Loucy (cell line): ENCODE results near the gene CACNG5.

ENCODE experiments used
- H2AFZ ChIP-seq: fragments of 200-600 bp; sonication (generic); 2 replicates; pipeline ENCODE4 v1.6.0; 2016; ENCODE audit warnings: antibody characterized with exemption, mild to moderate bottlenecking, low read length, moderate library complexity
- H3F3A ChIP-seq: fragments of 200-600 bp; 2 replicates; pipeline ENCODE4 v1.6.0; 2016; ENCODE audit warnings: antibody characterized with exemption, low read depth, mild to moderate bottlenecking
- H3K27me3 ChIP-seq: fragments of 200-600 bp; sonication (generic); 2 replicates; pipeline ENCODE4 v1.6.1; 2014; ENCODE audit warnings: low read length, mild to moderate bottlenecking; ENCODE audit not compliant: insufficient read depth, poor library complexity, severe bottlenecking
- H3K36me3 ChIP-seq: fragments of 200-600 bp; sonication (generic); 2 replicates; pipeline ENCODE4 v1.6.1; 2016; ENCODE audit warnings: low read length; ENCODE audit not compliant: insufficient read depth
- H3K4me1 ChIP-seq: fragments of 200-600 bp; sonication (generic); 2 replicates; pipeline ENCODE4 v1.5.1; 2014; ENCODE audit warnings: low read length, mild to moderate bottlenecking; ENCODE audit not compliant: insufficient read depth, poor library complexity, severe bottlenecking
- H3K4me2 ChIP-seq: fragments of 200-600 bp; sonication (generic); 2 replicates; pipeline ENCODE4 v1.6.0; 2014; ENCODE audit warnings: antibody characterized with exemption, low read length, low read depth, mild to moderate bottlenecking; ENCODE audit not compliant: poor library complexity, severe bottlenecking
- H3K4me3 ChIP-seq: fragments of 200-600 bp; sonication (generic); 2 replicates; pipeline ENCODE4 v1.5.1; 2014; ENCODE audit warnings: low read length, mild to moderate bottlenecking, mixed read lengths; ENCODE audit not compliant: poor library complexity, severe bottlenecking
- H3K79me2 ChIP-seq: fragments of 200-600 bp; sonication (generic); 2 replicates; pipeline ENCODE4 v1.6.1; 2014; ENCODE audit warnings: low read length; ENCODE audit not compliant: insufficient read depth
- H3K9ac ChIP-seq: fragments of 200-600 bp; sonication (generic); 2 replicates; pipeline ENCODE4 v1.6.0; 2014; ENCODE audit warnings: mild to moderate bottlenecking, low read depth, low read length, moderate library complexity; ENCODE audit not compliant: poor library complexity, severe bottlenecking
- H3K9me2 ChIP-seq: fragments of 200-600 bp; sonication (generic); replicated peaks from 2 replicates; pipeline ENCODE4 v1.6.1; 2016; ENCODE audit warnings: low read depth, low read length, mixed read lengths
- H3K9me3 ChIP-seq: fragments of 200-600 bp; sonication (generic); 2 replicates; pipeline ENCODE4 v1.6.1; 2014; ENCODE audit warnings: mild to moderate bottlenecking, antibody characterized with exemption, low read length, low read depth; ENCODE audit not compliant: insufficient read depth
- H4K20me1 ChIP-seq: fragments of 200-600 bp; sonication (generic); 2 replicates; pipeline ENCODE4 v1.6.0; 2014; ENCODE audit warnings: antibody characterized with exemption, low read length, mild to moderate bottlenecking; ENCODE audit not compliant: insufficient read depth, poor library complexity, severe bottlenecking
- CTCF ChIP-seq: fragments of 200-600 bp; sonication (generic); conservative IDR thresholded peaks from 2 replicates; pipeline ENCODE4 v1.5.1; 2014; ENCODE audit warnings: mild to moderate bottlenecking, antibody characterized with exemption, low read length
- EZH2phosphoT487 ChIP-seq: fragments of 200-600 bp; IDR thresholded peaks from 2 replicates; pipeline ENCODE4 v1.6.1; 2018; ENCODE audit warnings: antibody characterized with exemption, mild to moderate bottlenecking, moderate library complexity, borderline replicate concordance

The CACNG5 gene

GRCh38 chr17:66893863-66894262, 58.9 kb downstream of the CACNG5 start:
- H3K9me2 ChIP-seq, result no peaks in the 10 kb centered on the region
- H3K79me2 ChIP-seq, result no peaks in the 10 kb centered on the region
- no peaks in the 10 kb centered on the region for H3K36me3 ChIP-seq
- H4K20me1 ChIP-seq, result no peaks in the 10 kb centered on the region
- no peaks in the 10 kb centered on the region for H3F3A ChIP-seq
- H3K4me1 ChIP-seq, result no peaks in the 10 kb centered on the region
- no peaks in the 10 kb centered on the region for H3K27me3 ChIP-seq
- no peak overlapping the region for H2AFZ ChIP-seq
- no peak overlapping the region for H3K9ac ChIP-seq
- no peak overlapping the region for H3K4me2 ChIP-seq
- H3K9me3 ChIP-seq, result no peaks in the 10 kb centered on the region
- H3K4me3 ChIP-seq, result no peak overlapping the region
- TF ChIP-seq CTCF (no peak), EZH2phosphoT487 (no peak)

GRCh38 chr17:66897141-66897540, 62.2 kb downstream of the CACNG5 start:
- no peaks in the 10 kb centered on the region for H3F3A ChIP-seq
- H3K4me1 ChIP-seq, result no peaks in the 10 kb centered on the region
- H3K9me3 ChIP-seq, result no peaks in the 10 kb centered on the region
- no peak overlapping the region for H2AFZ ChIP-seq
- no peak overlapping the region for H3K4me2 ChIP-seq
- H3K27me3 ChIP-seq, result no peaks in the 10 kb centered on the region
- no peak for TF ChIP-seq CTCF
- TF ChIP-seq EZH2phosphoT487, result no peak
- H3K36me3 ChIP-seq, result no peaks in the 10 kb centered on the region
- no peaks in the 10 kb centered on the region for H3K9me2 ChIP-seq
- H3K9ac ChIP-seq, result no peak overlapping the region
- no peaks in the 10 kb centered on the region for H3K79me2 ChIP-seq
- no peak overlapping the region for H3K4me3 ChIP-seq
- no peaks in the 10 kb centered on the region for H4K20me1 ChIP-seq

GRCh38 chr17:66898536-66898935, 63.6 kb downstream of the CACNG5 start:
- no peaks in the 10 kb centered on the region for H3F3A ChIP-seq

More at GRCh38 chr17:66898536-66898935, 63.6 kb downstream of the CACNG5 start:
- H3K4me2 ChIP-seq, result no peak overlapping the region
- no peaks in the 10 kb centered on the region for H3K27me3 ChIP-seq
- H3K9me3 ChIP-seq, result no peaks in the 10 kb centered on the region
- H3K79me2 ChIP-seq, result no peaks in the 10 kb centered on the region
- H4K20me1 ChIP-seq, result no peaks in the 10 kb centered on the region
- no peak overlapping the region for H3K4me3 ChIP-seq
- H2AFZ ChIP-seq, result no peak overlapping the region
- H3K9ac ChIP-seq, result no peak overlapping the region
- H3K9me2 ChIP-seq, result no peaks in the 10 kb centered on the region
- no peaks in the 10 kb centered on the region for H3K36me3 ChIP-seq
- TF ChIP-seq CTCF, result no peak
- no peak for TF ChIP-seq EZH2phosphoT487
- H3K4me1 ChIP-seq, result no peaks in the 10 kb centered on the region
